Brain microvascular endothelial cell (primary cell): ENCODE data around the gene AFMID.
A peak's percentile ranks its signal among the peaks of the same experiment; 100 is the strongest.

Experiments
- DNase-seq: peaks from one replicate; pipeline ENCODE4 v3.0.0-alpha.2; 2020
- H3K27ac ChIP-seq: fragments of 250-450 bp; sonication (Bioruptor Pico); 2 replicates; pipeline ENCODE4 v1.5.1; 2020; ENCODE audit warnings: mild to moderate bottlenecking, moderate library complexity
- H3K27me3 ChIP-seq: fragments of 250-450 bp; sonication (Bioruptor Pico); replicated peaks from 2 replicates; pipeline ENCODE4 v1.5.1; 2020; ENCODE audit warnings: mild to moderate bottlenecking
- H3K36me3 ChIP-seq: fragments of 250-450 bp; sonication (Bioruptor Pico); replicated peaks from 2 replicates; pipeline ENCODE4 v1.5.1; 2020; ENCODE audit warnings: mild to moderate bottlenecking
- H3K4me3 ChIP-seq: 2 replicates; pipeline ENCODE4 v1.5.1; 2011; ENCODE audit warnings: low read depth, mild to moderate bottlenecking, control low read depth, low read length, moderate library complexity
- CTCF ChIP-seq: IDR thresholded peaks from 2 replicates; pipeline ENCODE4 v1.5.1; 2011; ENCODE audit warnings: low read depth, mild to moderate bottlenecking, moderate library complexity, low read length, control low read depth, inconsistent platforms; ENCODE audit errors: missing control alignments
- in situ Hi-C: cut with HindIII; loops from 2 replicates; pipeline ENCODE4 v1.10.0; 2017; ENCODE audit warnings: low sequenced_read_pairs, low pct_ligation_motif_present

The AFMID gene

DNA sequence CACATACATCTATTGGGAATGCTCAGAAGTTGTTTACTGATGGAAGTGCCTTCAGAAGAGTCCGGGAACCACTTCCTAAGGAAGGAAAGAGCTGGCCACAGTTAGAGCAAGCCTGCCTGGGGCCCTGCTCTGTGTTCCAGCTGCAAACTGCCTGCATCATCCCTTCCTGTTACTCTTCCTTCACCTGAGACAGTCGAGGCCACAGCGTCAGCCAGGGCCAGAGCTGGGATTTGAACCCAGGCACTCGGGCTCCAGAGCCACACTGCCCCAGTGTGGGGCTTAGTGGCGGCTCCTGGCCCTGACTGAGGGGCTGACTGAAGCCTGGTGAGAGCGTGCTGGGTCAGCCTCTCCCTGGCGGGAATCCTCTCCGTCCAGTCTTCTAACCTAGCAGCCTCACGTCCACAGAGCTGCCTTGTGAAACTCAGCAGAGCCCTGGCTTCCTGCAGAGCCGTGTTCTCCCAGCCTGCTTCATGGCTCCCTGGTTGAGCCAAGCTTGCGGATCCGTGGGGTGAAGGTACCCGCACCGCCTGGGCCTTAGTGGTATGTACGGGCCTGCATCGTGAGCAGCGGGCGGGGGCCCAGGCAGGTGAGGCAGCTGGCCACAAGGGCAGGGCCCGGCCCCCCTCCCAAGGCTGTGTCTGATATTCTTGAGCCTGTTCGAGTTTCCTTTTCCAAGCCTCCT lies 45.6 kb upstream of the AFMID start:
- DNase-seq, result no peak
- no peaks in the 10 kb centered on the region for H3K27me3 ChIP-seq
- no peaks in the 10 kb centered on the region for H3K36me3 ChIP-seq
- H3K4me3 ChIP-seq, result no peak overlapping the region
- no peak overlapping the region for H3K27ac ChIP-seq
- in situ Hi-C loops, result no loop called here
- TF ChIP-seq CTCF, result no peak

DNA sequence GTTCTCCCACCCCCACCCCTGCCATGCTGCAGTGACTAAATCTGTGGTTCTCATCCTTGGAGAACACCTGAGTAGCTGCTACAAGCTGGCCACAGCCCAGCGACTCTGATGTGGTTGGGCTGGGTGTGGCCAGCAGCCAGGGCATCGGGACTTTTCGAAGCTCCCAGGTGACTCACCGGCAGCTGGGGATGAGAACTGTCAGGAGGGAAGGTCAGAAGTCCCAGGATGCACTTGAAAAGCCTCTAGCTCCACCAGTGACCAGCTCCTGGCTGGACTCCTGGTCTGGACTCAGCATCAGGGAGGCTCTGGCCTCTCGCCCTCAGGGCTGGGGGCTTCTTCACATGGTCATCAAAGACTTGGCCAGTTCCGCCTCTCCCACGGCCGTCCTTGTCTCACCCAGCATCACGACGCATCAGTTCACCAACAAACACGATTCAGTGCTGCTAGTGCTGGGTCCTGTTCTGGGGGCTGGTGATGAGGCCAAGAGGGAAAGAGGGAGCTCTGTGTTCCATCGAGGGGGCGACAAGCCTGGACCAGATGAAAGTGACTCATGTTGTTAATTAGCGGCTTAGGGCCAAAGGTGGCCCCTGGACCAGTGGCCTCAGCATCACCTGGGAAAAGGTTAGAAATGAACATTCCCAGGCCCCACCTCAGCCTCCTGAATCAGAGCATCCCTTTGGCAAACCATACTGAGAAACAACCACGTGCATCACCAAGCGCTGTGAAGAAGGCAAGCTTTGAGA lies 44.9 kb upstream of the AFMID start:
- no peak overlapping the region for H3K27ac ChIP-seq

GRCh38 chr17:78143214-78144146 lies 43.7 kb upstream of the AFMID start:
- in situ Hi-C loops, result no loop called here
- H3K27ac ChIP-seq, result no peak overlapping the region
- no peaks in the 10 kb centered on the region for H3K27me3 ChIP-seq
- H3K4me3 ChIP-seq, result no peak overlapping the region
- TF ChIP-seq CTCF, result no peak
- DNase-seq, result no peak
- H3K36me3 ChIP-seq, result no peaks in the 10 kb centered on the region

More for the DNA sequence above, 44.9 kb upstream of the AFMID start:
- no peaks in the 10 kb centered on the region for H3K27me3 ChIP-seq
- in situ Hi-C loops, result no loop called here
- DNase-seq, result peak; percentile 13
- H3K36me3 ChIP-seq, result no peaks in the 10 kb centered on the region
- no peak for TF ChIP-seq CTCF
- no peak overlapping the region for H3K4me3 ChIP-seq

- in situ Hi-C loops, result no loop called here
- peak; percentile 45 for DNase-seq
- Histone ChIP-seq H3K4me3 (no peak overlapping the region), H3K36me3 (no peaks in the 10 kb centered on the region), H3K27me3 (no peaks in the 10 kb centered on the region), H3K27ac (no peak overlapping the region)
- TF ChIP-seq CTCF, result peak; percentile 21
These were observed 42.9 kb upstream of the AFMID start for GRCh38 chr17:78144147-78144719.

DNA sequence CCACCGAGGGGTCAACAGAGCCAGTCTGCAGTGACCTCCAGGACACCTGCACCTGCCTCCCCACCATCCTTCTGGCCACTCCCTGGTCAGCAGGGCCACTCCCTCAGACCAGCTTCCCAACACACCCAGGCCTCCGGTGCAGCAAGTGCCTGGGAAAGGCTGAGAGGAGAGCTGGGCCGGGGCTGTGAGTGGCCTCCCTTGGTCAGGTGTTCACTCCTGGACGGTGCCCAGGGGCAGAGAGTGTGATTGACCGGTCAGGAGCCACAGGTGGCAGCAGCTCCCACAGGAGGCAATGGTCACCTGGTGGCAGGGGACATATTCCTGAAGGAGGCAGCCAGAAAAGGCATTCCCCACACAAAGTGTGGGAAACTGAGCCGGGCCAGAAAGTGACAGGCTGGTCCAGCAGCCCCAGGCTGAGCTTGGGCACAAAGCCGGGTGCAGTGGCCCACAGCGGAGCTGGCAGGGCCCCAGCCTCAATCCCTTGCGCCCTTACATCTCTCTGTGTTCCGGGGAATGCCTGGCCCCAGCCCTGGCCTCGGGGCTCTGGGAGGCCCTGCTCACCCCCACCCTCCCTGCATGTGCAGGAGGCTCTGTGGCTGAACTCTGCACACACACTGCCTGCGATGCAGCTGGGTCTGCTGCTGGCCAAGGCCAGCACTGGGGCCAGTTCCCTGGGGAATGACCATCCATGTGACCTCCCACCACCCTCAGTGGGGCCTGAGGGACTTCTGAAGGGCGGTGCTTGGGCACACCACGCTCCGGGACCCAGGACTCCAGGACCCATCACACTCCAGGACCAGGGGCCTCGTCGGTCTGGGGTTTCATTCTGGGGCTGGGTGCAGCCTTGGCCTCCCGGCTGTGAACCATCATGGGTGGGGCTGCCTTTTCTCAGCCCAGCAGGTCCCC lies 42.2 kb upstream of the AFMID start:
- in situ Hi-C loops, result no loop called here
- no peak overlapping the region for H3K27ac ChIP-seq

More for the DNA sequence above, 42.2 kb upstream of the AFMID start:
- H3K27me3 ChIP-seq, result no peaks in the 10 kb centered on the region
- TF ChIP-seq CTCF, result no peak
- no peak for DNase-seq
- H3K4me3 ChIP-seq, result no peak overlapping the region
- no peaks in the 10 kb centered on the region for H3K36me3 ChIP-seq
